MG63 (cell line): ENCODE measurements around the gene PRRX2. TPM values are rescaled to one million over a fixed set of nuclear protein-coding genes. Genes with fewer than 3 reads are reported as not detected.
A peak's percentile ranks its signal among the peaks of the same experiment; 100 is the strongest.
"Not testable (repeated sequence)": the region's sequence is repeated elsewhere in the genome, so short reads cannot be mapped to it uniquely, and the experiment has no call there.

Experiments
- DNase-seq: peaks from one replicate; pipeline ENCODE4 v3.0.0-alpha.2; 2020
- H3K27me3 ChIP-seq: fragments of 250-450 bp; sonication (Bioruptor Pico); 2 replicates; pipeline ENCODE4 v1.5.1; 2020; ENCODE audit warnings: mild to moderate bottlenecking, moderate library complexity
- H3K36me3 ChIP-seq: fragments of 250-450 bp; sonication (Bioruptor Pico); 2 replicates; pipeline ENCODE4 v1.5.1; 2020; ENCODE audit warnings: mild to moderate bottlenecking, moderate library complexity
- H3K4me3 ChIP-seq: fragments of 250-450 bp; sonication (Bioruptor Pico); 2 replicates; pipeline ENCODE4 v1.5.1; 2020; ENCODE audit warnings: mild to moderate bottlenecking, moderate library complexity
- H3K9me3 ChIP-seq: fragments of 250-450 bp; sonication (Bioruptor Pico); 2 replicates; pipeline ENCODE4 v1.5.1; 2020; ENCODE audit warnings: mild to moderate bottlenecking, moderate library complexity
- total RNA-seq: library from RNA; depleted of rRNA; stranded (reverse); fragments of >200 nt; shearing (Covaris generic); gene quantifications from 2 replicates; pipeline ENCODE4 v1.2.3, GENCODE V29; 2014; ENCODE audit warnings: low replicate concordance

The PRRX2 gene
- total RNA-seq, 1 experiment from 2014 or later: 38.4 TPM

DNA sequence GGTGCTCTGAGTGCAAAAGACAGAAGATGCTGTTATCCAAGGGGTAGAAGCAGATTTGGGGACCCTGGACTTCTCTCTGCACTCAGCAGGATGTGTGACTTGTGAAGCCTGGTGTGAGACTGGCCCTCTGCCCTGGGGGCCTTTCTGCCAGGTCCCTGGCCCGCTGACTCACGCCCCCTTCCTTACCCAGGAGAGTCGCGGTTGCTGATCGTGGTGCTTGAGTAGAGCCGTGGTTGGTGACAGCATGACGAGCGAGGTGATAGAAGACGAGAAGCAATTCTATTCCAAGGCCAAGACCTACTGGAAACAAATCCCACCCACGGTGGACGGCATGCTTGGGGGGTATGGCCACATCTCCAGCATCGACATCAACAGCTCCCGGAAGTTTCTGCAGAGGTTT lies 33.0 kb upstream of the PRRX2 start:
- H3K4me3 ChIP-seq: no peak overlapping the region
- no peak for DNase-seq
- H3K36me3 ChIP-seq: peaks cover 64% of the 10 kb centered on the region
- no peaks in the 10 kb centered on the region for H3K27me3 ChIP-seq
- H3K9me3 ChIP-seq: no peaks in the 10 kb centered on the region

GRCh38 chr9:129633207-129633606 lies 32.2 kb upstream of the PRRX2 start:
- no peak overlapping the region for H3K4me3 ChIP-seq
- no peaks in the 10 kb centered on the region for H3K9me3 ChIP-seq
- H3K27me3 ChIP-seq: no peaks in the 10 kb centered on the region
- peaks cover 62% of the 10 kb centered on the region for H3K36me3 ChIP-seq
- DNase-seq: no peak

- Histone ChIP-seq H3K4me3 (no peak overlapping the region), H3K27me3 (no peaks in the 10 kb centered on the region), H3K36me3 (peaks cover 62% of the 10 kb centered on the region), H3K9me3 (no peaks in the 10 kb centered on the region)
- DNase-seq: no peak
Measured at GRCh38 chr9:129633848-129634247, 31.6 kb upstream of the PRRX2 start.

GRCh38 chr9:129635099-129636065 lies 30.1 kb upstream of the PRRX2 start:
- no peaks in the 10 kb centered on the region for H3K9me3 ChIP-seq
- no peaks in the 10 kb centered on the region for H3K27me3 ChIP-seq
- no peak overlapping the region for H3K4me3 ChIP-seq
- no peak for DNase-seq
- peaks cover 66% of the 10 kb centered on the region for H3K36me3 ChIP-seq

GRCh38 chr9:129636343-129636742 lies 29.1 kb upstream of the PRRX2 start:
- H3K36me3 ChIP-seq: peaks cover 58% of the 10 kb centered on the region
- H3K27me3 ChIP-seq, DNase-seq, H3K4me3 ChIP-seq, H3K9me3 ChIP-seq: not testable (repeated sequence)

DNA sequence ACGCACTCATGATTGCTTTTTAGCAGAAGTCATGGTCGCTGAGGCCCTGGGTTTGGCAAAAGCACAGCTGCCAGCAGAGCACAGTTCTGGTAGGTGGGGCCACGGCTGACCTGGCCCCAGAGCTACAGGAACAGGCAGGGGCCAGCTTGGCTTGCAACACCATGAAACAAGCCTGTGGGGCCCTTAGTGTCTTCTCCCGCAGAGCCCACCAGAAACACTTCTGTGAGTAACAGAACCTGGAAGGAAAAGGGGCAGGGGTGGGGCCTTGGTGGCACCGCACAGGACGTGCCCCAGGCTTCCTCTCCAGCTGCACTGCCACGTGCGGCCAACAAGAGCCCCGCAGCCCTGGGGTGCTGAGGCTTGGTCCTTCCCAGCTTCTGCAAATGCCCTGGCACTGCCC lies 28.3 kb upstream of the PRRX2 start:
- no peak overlapping the region for H3K4me3 ChIP-seq
- no peaks in the 10 kb centered on the region for H3K9me3 ChIP-seq
- H3K36me3 ChIP-seq: peaks cover 51% of the 10 kb centered on the region
- no peaks in the 10 kb centered on the region for H3K27me3 ChIP-seq
- DNase-seq: no peak

- H3K27me3 ChIP-seq: no peaks in the 10 kb centered on the region
- no peaks in the 10 kb centered on the region for H3K9me3 ChIP-seq
- peaks cover 51% of the 10 kb centered on the region for H3K36me3 ChIP-seq
- no peak for DNase-seq
- H3K4me3 ChIP-seq: no peak overlapping the region
Measured at GRCh38 chr9:129637673-129638439, 27.6 kb upstream of the PRRX2 start.

DNA sequence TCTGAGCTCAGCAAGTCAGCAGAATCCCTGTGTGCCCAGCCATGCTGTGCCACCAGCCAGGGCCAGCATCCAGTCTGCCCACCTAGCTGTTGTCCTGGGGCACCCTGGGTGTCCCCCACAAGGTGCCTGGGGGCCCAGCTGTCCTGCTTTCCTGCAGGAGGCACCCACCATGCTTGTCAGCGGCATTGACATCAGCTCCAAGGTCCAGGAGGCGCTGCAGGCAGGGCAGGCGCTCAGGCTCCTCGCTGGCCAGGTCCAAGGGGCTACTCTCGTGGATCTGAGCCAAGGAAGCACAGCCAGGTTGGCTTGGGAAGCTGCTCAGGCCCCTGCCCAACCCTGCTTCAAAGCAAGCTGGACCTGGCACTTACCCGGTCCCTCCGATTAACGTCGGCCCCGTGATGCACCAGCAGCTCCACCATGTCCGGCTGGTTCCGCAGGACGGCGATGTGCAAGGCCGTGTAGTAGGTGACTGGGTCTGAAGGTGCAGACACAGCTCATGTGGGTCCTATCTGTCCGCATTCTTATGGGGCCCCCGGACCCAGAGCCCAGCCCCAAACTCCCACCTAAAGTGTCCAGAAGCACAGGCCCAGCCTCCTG lies 26.3 kb upstream of the PRRX2 start:
- H3K36me3 ChIP-seq: peaks cover 43% of the 10 kb centered on the region
- H3K4me3 ChIP-seq: no peak overlapping the region
- H3K27me3 ChIP-seq: no peaks in the 10 kb centered on the region
- DNase-seq: no peak
- H3K9me3 ChIP-seq: no peaks in the 10 kb centered on the region

DNA sequence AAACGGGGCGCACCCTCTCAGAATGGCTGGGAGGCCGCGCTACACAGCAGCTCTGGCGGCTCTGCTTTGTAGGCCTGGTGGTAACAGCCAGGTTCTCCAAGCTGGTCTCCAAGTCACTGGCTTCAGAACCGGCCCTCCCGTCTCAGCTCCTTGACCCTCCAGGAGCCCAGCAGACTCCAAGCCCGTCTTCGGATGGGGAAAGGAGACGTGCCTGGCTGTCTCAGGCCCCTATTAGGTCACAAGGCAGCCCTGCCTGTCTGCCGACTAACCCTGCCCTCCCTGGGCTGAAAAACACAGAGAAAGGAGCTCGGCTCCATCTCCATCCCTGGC lies 25.7 kb upstream of the PRRX2 start:
- Histone ChIP-seq H3K36me3 (peaks cover 40% of the 10 kb centered on the region), H3K27me3 (no peaks in the 10 kb centered on the region), H3K4me3 (no peak overlapping the region), H3K9me3 (no peaks in the 10 kb centered on the region)
- DNase-seq: no peak

GRCh38 chr9:129640086-129640870 lies 25.2 kb upstream of the PRRX2 start:
- peaks cover 34% of the 10 kb centered on the region for H3K36me3 ChIP-seq
- H3K9me3 ChIP-seq: no peaks in the 10 kb centered on the region
- H3K27me3 ChIP-seq: no peaks in the 10 kb centered on the region
- H3K4me3 ChIP-seq: peak overlapping the region; percentile 74
- DNase-seq: no peak

DNA sequence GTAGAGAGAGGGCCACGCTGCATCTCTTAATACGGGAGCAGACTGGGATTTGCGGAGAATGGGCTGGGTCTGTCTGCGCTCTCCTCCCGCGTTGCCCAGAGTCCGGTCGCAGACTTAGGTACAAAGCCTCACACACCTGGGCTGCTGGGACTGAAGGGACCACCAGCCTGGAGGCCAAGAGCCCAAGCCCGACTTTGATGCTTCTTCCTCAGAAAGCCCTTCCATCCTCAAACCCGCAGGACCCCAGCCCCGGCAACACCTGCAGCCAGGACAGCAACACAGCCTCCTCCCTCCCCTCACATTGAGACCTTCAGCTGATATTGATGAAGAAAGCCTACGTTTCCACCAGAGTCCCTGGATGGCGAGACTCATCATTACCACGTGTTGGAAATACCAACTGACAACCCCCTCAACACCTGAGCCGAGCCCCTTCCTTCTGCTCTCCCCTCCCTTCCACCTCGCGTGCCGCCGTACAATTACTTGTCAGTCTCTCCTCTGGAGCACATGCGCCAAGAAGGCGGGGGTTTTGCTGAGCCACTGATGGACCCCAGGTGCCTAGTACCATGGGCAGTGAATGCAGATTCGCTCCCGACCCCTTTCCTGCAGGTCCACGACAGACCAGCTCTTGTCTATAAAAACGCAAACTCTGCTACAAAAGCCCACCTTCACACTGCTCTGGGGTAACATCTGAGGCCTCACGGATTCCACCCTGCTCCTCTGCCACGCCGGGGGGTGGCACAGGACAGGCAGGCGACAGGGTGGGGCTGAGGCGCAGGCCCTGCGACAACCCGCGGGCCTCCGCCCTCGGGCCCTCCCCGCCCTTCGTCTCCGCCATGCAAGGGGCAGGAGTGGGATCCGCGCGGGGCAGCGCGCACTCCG lies 24.3 kb upstream of the PRRX2 start:
- H3K36me3 ChIP-seq: peaks cover 27% of the 10 kb centered on the region
- H3K9me3 ChIP-seq: no peaks in the 10 kb centered on the region
- no peak for DNase-seq
- peak overlapping the region; percentile 74 for H3K4me3 ChIP-seq
- no peaks in the 10 kb centered on the region for H3K27me3 ChIP-seq

DNA sequence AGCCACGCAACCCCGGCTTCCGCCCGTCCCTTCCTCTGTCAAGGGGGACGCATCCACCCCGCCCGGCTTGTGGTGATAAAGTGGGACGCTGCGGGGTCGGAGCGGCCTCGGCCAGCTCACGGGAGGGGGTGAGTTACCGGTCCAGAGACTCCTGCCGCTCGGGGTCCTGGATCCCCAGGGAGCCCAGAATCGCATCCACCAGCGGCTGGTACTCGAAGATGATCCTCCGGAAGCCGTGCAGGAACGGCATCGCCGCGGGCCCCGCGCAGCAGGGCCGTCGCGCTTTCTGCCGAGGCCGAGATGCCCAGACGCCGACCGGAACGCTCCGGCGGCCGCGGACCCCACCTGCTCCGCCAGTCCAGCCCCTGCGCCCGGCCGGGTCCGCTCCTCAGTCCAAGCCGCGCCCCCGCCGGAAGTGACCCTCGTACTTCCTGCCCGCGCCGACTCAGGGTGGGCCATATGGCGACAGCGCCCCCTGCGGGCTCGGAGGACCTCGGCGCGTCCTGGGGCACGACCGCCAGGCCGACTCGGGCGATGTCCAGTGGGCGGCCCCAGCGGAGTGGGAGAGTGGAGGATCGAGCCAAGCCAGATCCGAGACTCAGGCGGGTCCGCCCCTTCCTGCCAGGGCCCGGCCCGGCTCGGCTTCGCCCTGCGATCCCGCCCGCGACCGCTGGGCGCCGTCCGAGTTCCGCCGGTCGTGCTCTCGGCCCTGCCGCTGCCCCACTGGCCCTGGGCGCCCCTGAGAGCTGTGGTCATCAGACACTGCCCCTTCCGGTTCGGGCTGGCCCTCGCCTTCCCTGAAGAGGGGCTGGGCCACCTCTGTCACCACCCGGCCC lies 23.5 kb upstream of the PRRX2 start, which contains the start of gene ASB6:
Gene ASB6 (minus strand): TSS at position 402 of the 836 bp plus-strand sequence. CDS start 152 bp downstream, at position 250.
- Histone ChIP-seq H3K4me3 (peak within 1 kb of the TSS; percentile 74), H3K36me3 (peaks cover 25% of the 10 kb centered on the region), H3K9me3 (no peaks in the 10 kb centered on the region), H3K27me3 (no peaks in the 10 kb centered on the region)
- DNase-seq: peak; percentile 97

DNA sequence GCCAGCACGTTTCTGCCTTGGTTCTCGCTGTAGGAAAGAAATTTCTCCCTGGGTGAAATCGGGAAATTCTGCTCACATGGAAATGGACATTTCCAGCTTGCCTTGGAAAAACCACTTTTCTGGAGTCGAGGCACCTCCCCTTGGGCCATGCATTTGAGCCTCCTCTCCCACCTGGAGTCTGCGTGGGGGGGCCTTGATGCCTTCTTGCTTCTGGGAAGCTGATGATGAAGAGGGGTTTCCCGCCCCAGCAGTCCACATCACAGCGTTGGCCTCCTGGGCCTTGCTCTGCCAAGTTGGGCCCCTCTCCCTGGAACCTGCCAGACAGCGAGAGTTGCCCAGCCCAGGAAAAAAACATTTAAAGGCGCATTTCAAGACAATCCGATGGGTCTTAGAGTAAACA lies 21.7 kb upstream of the PRRX2 start:
- H3K36me3 ChIP-seq: peaks cover 12% of the 10 kb centered on the region
- DNase-seq: no peak
- H3K27me3 ChIP-seq: no peaks in the 10 kb centered on the region
- no peak overlapping the region for H3K4me3 ChIP-seq
- no peaks in the 10 kb centered on the region for H3K9me3 ChIP-seq

DNA sequence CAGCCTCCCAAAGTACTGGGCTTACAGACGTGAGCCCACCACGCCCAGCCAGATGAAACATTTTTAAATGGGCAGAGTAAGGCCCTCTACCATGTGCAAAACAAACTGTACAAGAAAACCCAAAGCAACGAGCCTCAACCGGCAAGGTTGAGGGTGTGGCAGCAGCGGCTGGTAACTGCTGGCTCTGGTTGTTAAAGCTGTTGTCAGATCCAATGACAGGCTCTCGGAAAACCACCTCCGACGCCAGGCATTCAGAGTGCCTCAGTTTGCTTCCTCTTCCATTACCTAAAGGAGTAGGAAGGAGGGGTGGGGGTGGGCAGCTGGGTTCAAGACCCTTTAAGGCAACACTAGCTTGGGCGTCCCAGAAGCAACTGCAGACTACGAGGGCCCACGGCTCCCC lies 21.1 kb upstream of the PRRX2 start:
- no peak for DNase-seq
- no peaks in the 10 kb centered on the region for H3K9me3 ChIP-seq

GRCh38 chr9:129644902-129645301 lies 20.5 kb upstream of the PRRX2 start:
- H3K27me3 ChIP-seq: no peaks in the 10 kb centered on the region
- H3K9me3 ChIP-seq: no peaks in the 10 kb centered on the region
- H3K4me3 ChIP-seq: no peak overlapping the region
- H3K36me3 ChIP-seq: no peaks in the 10 kb centered on the region; the same call in 1 of the 2 replicates
- no peak for DNase-seq

More for the DNA sequence above, 21.1 kb upstream of the PRRX2 start:
- Histone ChIP-seq H3K36me3 (peaks cover 5% of the 10 kb centered on the region), H3K4me3 (no peak overlapping the region), H3K27me3 (no peaks in the 10 kb centered on the region)
